HEK293 (cell line): ENCODE results near the gene ZNF576.

Experiments used
- BCL11A ChIP-seq: fragments of 450-650 bp; formaldehyde crosslinking; IDR thresholded peaks from 2 replicates; pipeline ENCODE4 v1.5.1; 2016; ENCODE audit warnings: low read depth, missing biosample characterization, missing genetic modification characterization
- GLIS2 ChIP-seq: fragments of 450-650 bp; formaldehyde crosslinking; IDR thresholded peaks from 2 replicates; pipeline ENCODE4 v1.5.1; 2016; ENCODE audit warnings: missing biosample characterization, missing genetic modification characterization
- KLF10 ChIP-seq: fragments of 450-650 bp; IDR thresholded peaks from 2 replicates; pipeline ENCODE4 v1.5.1; 2018; ENCODE audit warnings: missing biosample characterization, mild to moderate bottlenecking, missing genetic modification characterization
- OVOL3 ChIP-seq: fragments of 450-650 bp; formaldehyde crosslinking; IDR thresholded peaks from 2 replicates; pipeline ENCODE4 v1.5.1; 2016; ENCODE audit warnings: missing biosample characterization, missing genetic modification characterization
- REPIN1 ChIP-seq: fragments of 450-650 bp; formaldehyde crosslinking; IDR thresholded peaks from 2 replicates; pipeline ENCODE4 v1.5.1; 2017; ENCODE audit warnings: missing biosample characterization, missing genetic modification characterization, low read depth
- SP7 ChIP-seq: fragments of 450-650 bp; formaldehyde crosslinking; IDR thresholded peaks from 2 replicates; pipeline ENCODE4 v1.5.1; 2016; ENCODE audit warnings: missing biosample characterization, missing genetic modification characterization
- WT1 ChIP-seq: fragments of 450-650 bp; formaldehyde crosslinking; IDR thresholded peaks from 2 replicates; pipeline ENCODE4 v1.5.1; 2016; ENCODE audit warnings: missing biosample characterization, missing genetic modification characterization
- ZBTB21 ChIP-seq: fragments of 450-650 bp; formaldehyde crosslinking; IDR thresholded peaks from 2 replicates; pipeline ENCODE4 v1.5.1; 2017; ENCODE audit warnings: missing biosample characterization, missing genetic modification characterization
- ZFP3 ChIP-seq: fragments of 450-650 bp; formaldehyde crosslinking; IDR thresholded peaks from 2 replicates; pipeline ENCODE4 v1.5.1; 2016; ENCODE audit warnings: low read depth, missing biosample characterization, missing genetic modification characterization
- ZNF18 ChIP-seq: fragments of 450-650 bp; formaldehyde crosslinking; IDR thresholded peaks from 2 replicates; pipeline ENCODE4 v1.5.1; 2016; ENCODE audit warnings: missing biosample characterization, missing genetic modification characterization
- ZNF248 ChIP-seq: fragments of 450-650 bp; formaldehyde crosslinking; IDR thresholded peaks from 2 replicates; pipeline ENCODE4 v1.5.1; 2017; ENCODE audit warnings: missing biosample characterization, missing genetic modification characterization
- ZNF529 ChIP-seq: fragments of 450-650 bp; formaldehyde crosslinking; IDR thresholded peaks from 2 replicates; pipeline ENCODE4 v1.5.1; 2017; ENCODE audit warnings: missing genetic modification characterization, missing biosample characterization; ENCODE audit not compliant: insufficient replicate concordance
- ZNF558 ChIP-seq: fragments of 450-650 bp; formaldehyde crosslinking; IDR thresholded peaks from 2 replicates; pipeline ENCODE4 v1.5.1; 2016; ENCODE audit warnings: missing biosample characterization, missing genetic modification characterization
- ZNF600 ChIP-seq: fragments of 450-650 bp; formaldehyde crosslinking; IDR thresholded peaks from 2 replicates; pipeline ENCODE4 v1.5.1; 2016; ENCODE audit warnings: missing biosample characterization, missing genetic modification characterization
- ZNF610 ChIP-seq: fragments of 450-650 bp; formaldehyde crosslinking; IDR thresholded peaks from 2 replicates; pipeline ENCODE4 v1.5.1; 2016; ENCODE audit warnings: missing biosample characterization, missing genetic modification characterization, borderline replicate concordance
- ZNF629 ChIP-seq: fragments of 450-650 bp; formaldehyde crosslinking; IDR thresholded peaks from 2 replicates; pipeline ENCODE4 v1.5.1; 2017; ENCODE audit warnings: missing biosample characterization, missing genetic modification characterization
- ZNF768 ChIP-seq: fragments of 450-650 bp; formaldehyde crosslinking; IDR thresholded peaks from 2 replicates; pipeline ENCODE4 v1.5.1; 2018; ENCODE audit warnings: missing biosample characterization, mild to moderate bottlenecking, missing genetic modification characterization
- ZSCAN23 ChIP-seq: fragments of 450-650 bp; formaldehyde crosslinking; IDR thresholded peaks from 2 replicates; pipeline ENCODE4 v1.5.1; 2016; ENCODE audit warnings: missing biosample characterization, missing genetic modification characterization
- ZSCAN30 ChIP-seq: fragments of 450-650 bp; IDR thresholded peaks from 2 replicates; pipeline ENCODE4 v1.5.1; 2018; ENCODE audit warnings: missing biosample characterization, mild to moderate bottlenecking, missing genetic modification characterization, moderate library complexity
- TF ChIP-seq, protein P1 (sequence below): fragments of 450-650 bp; formaldehyde crosslinking; IDR thresholded peaks from 2 replicates; pipeline ENCODE4 v1.5.1; 2017; ENCODE audit warnings: missing biosample characterization, missing genetic modification characterization
- TF ChIP-seq, protein P2 (sequence below): fragments of 450-650 bp; formaldehyde crosslinking; IDR thresholded peaks from 2 replicates; pipeline ENCODE4 v1.5.1; 2016; ENCODE audit warnings: missing biosample characterization, missing genetic modification characterization
- TF ChIP-seq, protein P3 (sequence below): fragments of 450-650 bp; formaldehyde crosslinking; conservative IDR thresholded peaks from 2 replicates; pipeline ENCODE4 v1.5.1; 2016; ENCODE audit warnings: low read depth, missing biosample characterization, missing genetic modification characterization
- TF ChIP-seq, protein P4 (sequence below): fragments of 450-650 bp; formaldehyde crosslinking; IDR thresholded peaks from 2 replicates; pipeline ENCODE4 v1.5.1; 2017; ENCODE audit warnings: missing biosample characterization, mild to moderate bottlenecking, missing genetic modification characterization, moderate library complexity
- TF ChIP-seq, protein P5 (sequence below): fragments of 450-650 bp; formaldehyde crosslinking; IDR thresholded peaks from 2 replicates; pipeline ENCODE4 v1.5.1; 2016; ENCODE audit warnings: missing biosample characterization, missing genetic modification characterization
- TF ChIP-seq, protein P6 (sequence below): fragments of 450-650 bp; formaldehyde crosslinking; IDR thresholded peaks from 2 replicates; pipeline ENCODE4 v1.5.1; 2016; ENCODE audit warnings: missing biosample characterization, missing genetic modification characterization

Gene ZNF576

DNA sequence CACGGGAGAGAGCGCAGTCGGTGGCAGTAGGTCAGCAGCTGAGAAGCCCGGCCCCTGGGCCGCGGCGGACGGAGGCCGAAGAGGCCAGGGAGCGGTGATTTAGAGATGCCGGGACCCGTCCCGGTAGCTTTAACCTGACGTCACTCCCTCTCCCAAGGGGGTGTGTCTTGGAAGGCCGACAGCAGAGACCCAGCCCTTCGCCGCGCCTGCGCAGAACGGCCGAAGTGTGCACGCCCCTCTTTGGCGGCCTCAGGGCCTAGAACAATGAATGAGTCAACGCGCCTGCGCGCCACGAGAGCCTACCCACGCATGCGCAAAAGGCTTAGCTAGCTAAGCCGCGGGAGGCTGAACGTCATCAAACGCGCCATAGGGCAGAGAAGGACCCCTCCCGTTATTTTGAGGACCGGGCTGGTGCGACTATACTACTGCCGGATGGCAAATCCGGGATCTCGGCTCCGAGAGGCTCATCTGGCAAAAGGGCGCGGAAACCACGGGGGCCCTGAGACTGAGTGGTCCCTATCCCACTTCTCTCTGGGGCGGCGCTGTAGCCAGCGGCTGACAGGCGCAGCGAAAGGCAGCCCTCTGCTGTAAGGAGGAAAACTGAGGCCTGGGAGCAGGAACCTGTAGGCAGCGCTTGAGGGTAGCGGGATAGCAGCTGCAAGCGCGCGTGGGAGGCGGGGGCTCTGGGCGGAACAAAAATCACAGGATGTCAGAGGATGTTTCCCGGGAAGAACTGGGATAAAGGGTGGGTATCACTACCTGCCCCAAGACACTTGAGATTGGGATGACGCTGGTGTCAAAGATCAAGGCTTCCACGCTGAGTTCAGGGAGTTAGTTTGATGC is at the start of gene ZNF576, which contains the start of gene IRGQ (continued):
- TF ChIP-seq, protein P1, sequence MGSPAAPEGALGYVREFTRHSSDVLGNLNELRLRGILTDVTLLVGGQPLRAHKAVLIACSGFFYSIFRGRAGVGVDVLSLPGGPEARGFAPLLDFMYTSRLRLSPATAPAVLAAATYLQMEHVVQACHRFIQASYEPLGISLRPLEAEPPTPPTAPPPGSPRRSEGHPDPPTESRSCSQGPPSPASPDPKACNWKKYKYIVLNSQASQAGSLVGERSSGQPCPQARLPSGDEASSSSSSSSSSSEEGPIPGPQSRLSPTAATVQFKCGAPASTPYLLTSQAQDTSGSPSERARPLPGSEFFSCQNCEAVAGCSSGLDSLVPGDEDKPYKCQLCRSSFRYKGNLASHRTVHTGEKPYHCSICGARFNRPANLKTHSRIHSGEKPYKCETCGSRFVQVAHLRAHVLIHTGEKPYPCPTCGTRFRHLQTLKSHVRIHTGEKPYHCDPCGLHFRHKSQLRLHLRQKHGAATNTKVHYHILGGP (tag by site-specific recombination), result peak; percentile 90
- TF ChIP-seq, protein P2, sequence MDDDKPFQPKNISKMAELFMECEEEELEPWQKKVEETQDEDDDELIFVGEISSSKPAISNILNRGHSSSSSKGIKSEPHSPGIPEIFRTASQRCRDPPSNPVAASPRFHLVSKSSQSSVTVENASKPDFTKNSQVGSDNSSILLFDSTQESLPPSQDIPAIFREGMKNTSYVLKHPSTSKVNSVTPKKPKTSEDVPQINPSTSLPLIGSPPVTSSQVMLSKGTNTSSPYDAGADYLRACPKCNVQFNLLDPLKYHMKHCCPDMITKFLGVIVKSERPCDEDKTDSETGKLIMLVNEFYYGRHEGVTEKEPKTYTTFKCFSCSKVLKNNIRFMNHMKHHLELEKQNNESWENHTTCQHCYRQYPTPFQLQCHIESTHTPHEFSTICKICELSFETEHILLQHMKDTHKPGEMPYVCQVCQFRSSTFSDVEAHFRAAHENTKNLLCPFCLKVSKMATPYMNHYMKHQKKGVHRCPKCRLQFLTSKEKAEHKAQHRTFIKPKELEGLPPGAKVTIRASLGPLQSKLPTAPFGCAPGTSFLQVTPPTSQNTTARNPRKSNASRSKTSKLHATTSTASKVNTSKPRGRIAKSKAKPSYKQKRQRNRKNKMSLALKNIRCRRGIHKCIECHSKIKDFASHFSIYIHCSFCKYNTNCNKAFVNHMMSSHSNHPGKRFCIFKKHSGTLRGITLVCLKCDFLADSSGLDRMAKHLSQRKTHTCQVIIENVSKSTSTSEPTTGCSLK (tag by site-specific recombination), result no peak; the same call in 1 of the 2 replicates
- 0 out of 2 replicates have a peak, but pooled peaks have one; percentile 4 for TF ChIP-seq ZFP3 (tag by site-specific recombination)
- TF ChIP-seq WT1 (tag by site-specific recombination), result peak; percentile 31; the same call in 1 of the 2 replicates
- TF ChIP-seq ZNF529, result no peak
- TF ChIP-seq BCL11A (tag by site-specific recombination), result no peak; the same call in 1 of the 2 replicates
- TF ChIP-seq OVOL3 (tag by site-specific recombination), result peak; percentile 100
- no peak for TF ChIP-seq ZNF248 (tag by site-specific recombination)
- TF ChIP-seq ZSCAN23, result peak; percentile 61; the same call in 1 of the 2 replicates
- peak; percentile 94 for TF ChIP-seq ZBTB21 (tag by site-specific recombination)
- TF ChIP-seq ZNF18, result peak; percentile 64; the same call in 1 of the 2 replicates
- peak; percentile 100 for TF ChIP-seq KLF10 (tag by site-specific recombination)
- peak; percentile 83 for TF ChIP-seq ZNF610 (tag by site-specific recombination)
- peak; percentile 82 for TF ChIP-seq ZNF558 (tag by site-specific recombination)
- TF ChIP-seq, protein P3, sequence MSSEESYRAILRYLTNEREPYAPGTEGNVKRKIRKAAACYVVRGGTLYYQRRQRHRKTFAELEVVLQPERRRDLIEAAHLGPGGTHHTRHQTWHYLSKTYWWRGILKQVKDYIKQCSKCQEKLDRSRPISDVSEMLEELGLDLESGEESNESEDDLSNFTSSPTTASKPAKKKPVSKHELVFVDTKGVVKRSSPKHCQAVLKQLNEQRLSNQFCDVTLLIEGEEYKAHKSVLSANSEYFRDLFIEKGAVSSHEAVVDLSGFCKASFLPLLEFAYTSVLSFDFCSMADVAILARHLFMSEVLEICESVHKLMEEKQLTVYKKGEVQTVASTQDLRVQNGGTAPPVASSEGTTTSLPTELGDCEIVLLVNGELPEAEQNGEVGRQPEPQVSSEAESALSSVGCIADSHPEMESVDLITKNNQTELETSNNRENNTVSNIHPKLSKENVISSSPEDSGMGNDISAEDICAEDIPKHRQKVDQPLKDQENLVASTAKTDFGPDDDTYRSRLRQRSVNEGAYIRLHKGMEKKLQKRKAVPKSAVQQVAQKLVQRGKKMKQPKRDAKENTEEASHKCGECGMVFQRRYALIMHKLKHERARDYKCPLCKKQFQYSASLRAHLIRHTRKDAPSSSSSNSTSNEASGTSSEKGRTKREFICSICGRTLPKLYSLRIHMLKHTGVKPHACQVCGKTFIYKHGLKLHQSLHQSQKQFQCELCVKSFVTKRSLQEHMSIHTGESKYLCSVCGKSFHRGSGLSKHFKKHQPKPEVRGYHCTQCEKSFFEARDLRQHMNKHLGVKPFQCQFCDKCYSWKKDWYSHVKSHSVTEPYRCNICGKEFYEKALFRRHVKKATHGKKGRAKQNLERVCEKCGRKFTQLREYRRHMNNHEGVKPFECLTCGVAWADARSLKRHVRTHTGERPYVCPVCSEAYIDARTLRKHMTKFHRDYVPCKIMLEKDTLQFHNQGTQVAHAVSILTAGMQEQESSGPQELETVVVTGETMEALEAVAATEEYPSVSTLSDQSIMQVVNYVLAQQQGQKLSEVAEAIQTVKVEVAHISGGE (tag by site-specific recombination), result peak; percentile 86
- peak; percentile 93 for TF ChIP-seq SP7 (tag by site-specific recombination)
- TF ChIP-seq, protein P4, sequence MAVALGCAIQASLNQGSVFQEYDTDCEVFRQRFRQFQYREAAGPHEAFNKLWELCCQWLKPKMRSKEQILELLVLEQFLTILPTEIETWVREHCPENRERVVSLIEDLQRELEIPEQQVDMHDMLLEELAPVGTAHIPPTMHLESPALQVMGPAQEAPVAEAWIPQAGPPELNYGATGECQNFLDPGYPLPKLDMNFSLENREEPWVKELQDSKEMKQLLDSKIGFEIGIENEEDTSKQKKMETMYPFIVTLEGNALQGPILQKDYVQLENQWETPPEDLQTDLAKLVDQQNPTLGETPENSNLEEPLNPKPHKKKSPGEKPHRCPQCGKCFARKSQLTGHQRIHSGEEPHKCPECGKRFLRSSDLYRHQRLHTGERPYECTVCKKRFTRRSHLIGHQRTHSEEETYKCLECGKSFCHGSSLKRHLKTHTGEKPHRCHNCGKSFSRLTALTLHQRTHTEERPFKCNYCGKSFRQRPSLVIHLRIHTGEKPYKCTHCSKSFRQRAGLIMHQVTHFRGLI, result peak; percentile 50; the same call in 1 of the 2 replicates
- TF ChIP-seq ZSCAN30 (tag by site-specific recombination), result peak; percentile 97
- TF ChIP-seq, protein P5, sequence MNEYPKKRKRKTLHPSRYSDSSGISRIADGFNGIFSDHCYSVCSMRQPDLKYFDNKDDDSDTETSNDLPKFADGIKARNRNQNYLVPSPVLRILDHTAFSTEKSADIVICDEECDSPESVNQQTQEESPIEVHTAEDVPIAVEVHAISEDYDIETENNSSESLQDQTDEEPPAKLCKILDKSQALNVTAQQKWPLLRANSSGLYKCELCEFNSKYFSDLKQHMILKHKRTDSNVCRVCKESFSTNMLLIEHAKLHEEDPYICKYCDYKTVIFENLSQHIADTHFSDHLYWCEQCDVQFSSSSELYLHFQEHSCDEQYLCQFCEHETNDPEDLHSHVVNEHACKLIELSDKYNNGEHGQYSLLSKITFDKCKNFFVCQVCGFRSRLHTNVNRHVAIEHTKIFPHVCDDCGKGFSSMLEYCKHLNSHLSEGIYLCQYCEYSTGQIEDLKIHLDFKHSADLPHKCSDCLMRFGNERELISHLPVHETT (tag by site-specific recombination), result peak; percentile 99
- TF ChIP-seq ZNF768 (tag by site-specific recombination), result peak; percentile 21; the same call in 1 of the 2 replicates
- TF ChIP-seq, protein P6, sequence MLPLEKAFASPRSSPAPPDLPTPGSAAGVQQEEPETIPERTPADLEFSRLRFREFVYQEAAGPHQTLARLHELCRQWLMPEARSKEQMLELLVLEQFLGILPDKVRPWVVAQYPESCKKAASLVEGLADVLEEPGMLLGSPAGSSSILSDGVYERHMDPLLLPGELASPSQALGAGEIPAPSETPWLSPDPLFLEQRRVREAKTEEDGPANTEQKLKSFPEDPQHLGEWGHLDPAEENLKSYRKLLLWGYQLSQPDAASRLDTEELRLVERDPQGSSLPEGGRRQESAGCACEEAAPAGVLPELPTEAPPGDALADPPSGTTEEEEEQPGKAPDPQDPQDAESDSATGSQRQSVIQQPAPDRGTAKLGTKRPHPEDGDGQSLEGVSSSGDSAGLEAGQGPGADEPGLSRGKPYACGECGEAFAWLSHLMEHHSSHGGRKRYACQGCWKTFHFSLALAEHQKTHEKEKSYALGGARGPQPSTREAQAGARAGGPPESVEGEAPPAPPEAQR (tag by site-specific recombination), result peak; percentile 69; the same call in 1 of the 2 replicates
- peak; percentile 97 for TF ChIP-seq ZNF629
- peak; percentile 93 for TF ChIP-seq GLIS2
- TF ChIP-seq REPIN1, result peak; percentile 94; the same call in 1 of the 2 replicates
- TF ChIP-seq ZNF600 (tag by site-specific recombination), result no peak
